ENCODE data around the gene ADIPOQ. TPM values are rescaled to one million over a fixed set of nuclear protein-coding genes. Genes with fewer than 3 reads are reported as not detected.
"Not testable (repeated sequence)": the region's sequence is repeated elsewhere in the genome, so short reads cannot be mapped to it uniquely, and the experiment has no call there.

The ADIPOQ gene
- polyA plus RNA-seq (2013, experiment 1 of 2): not detected
- not detected for polyA plus RNA-seq (2013, experiment 2 of 2)

GRCh38 chr3:186842426-186843038 lies at the start of gene ADIPOQ:
TSS of gene ADIPOQ (plus strand) at chr3:186842710. CDS start at chr3:186853059, 10,349 bp downstream.
- H2BK15ac ChIP-seq (replicated peaks; ENCODE audit: low read depth): no peak within 1 kb of the TSS
- H3K79me2 ChIP-seq (ENCODE audit: control insufficient read depth, insufficient read depth, low read length): no peaks in the 10 kb centered on the region
- no peak for DNase-seq
- no peak within 1 kb of the TSS for H3K4me3 ChIP-seq (ENCODE audit: low read length)
- no peak within 1 kb of the TSS for H4K5ac ChIP-seq (ENCODE audit: low read length)
- no peak within 1 kb of the TSS for H3K56ac ChIP-seq (ENCODE audit: low read length)
- no peak within 1 kb of the TSS for H4K8ac ChIP-seq (ENCODE audit: low read depth, low read length)
- H3K23ac ChIP-seq (ENCODE audit: low read length): no peak within 1 kb of the TSS
- no CpG with 5 or more reads among the region's 7 CpGs for WGBS (ENCODE audit: extremely low coverage, insufficient coverage, low lambda C conversion rate)
- no peak within 1 kb of the TSS for H3K27ac ChIP-seq (ENCODE audit: low read depth, low read length)
- no peak within 1 kb of the TSS for H3K4me2 ChIP-seq (ENCODE audit: low read length)
- H3K79me1 ChIP-seq (ENCODE audit: low read length): no peaks in the 10 kb centered on the region
- H2BK120ac ChIP-seq (ENCODE audit: low read depth, low read length): no peak within 1 kb of the TSS
- H2BK5ac ChIP-seq (ENCODE audit: low read length): no peak within 1 kb of the TSS
- H3K4ac ChIP-seq (ENCODE audit: low read depth, low read length): no peak within 1 kb of the TSS
- H3K9ac ChIP-seq (ENCODE audit: low read length): no peak within 1 kb of the TSS
- peaks cover 2% of the 10 kb centered on the region for H3K27me3 ChIP-seq (ENCODE audit: insufficient read depth, low read length, poor library complexity)
- H3K4me1 ChIP-seq (ENCODE audit: control insufficient read depth, low read depth, low read length): no peaks in the 10 kb centered on the region
- H2AK5ac ChIP-seq (ENCODE audit: low read length): no peak within 1 kb of the TSS
- no peaks in the 10 kb centered on the region for H3K36me3 ChIP-seq (ENCODE audit: control insufficient read depth, insufficient read depth, low read length)
- H3K18ac ChIP-seq (ENCODE audit: low read length): no peak within 1 kb of the TSS

- H2BK120ac ChIP-seq (ENCODE audit: low read depth, low read length): no peak overlapping the region
- no peak for DNase-seq
- no peak overlapping the region for H4K5ac ChIP-seq (ENCODE audit: low read length)
- no peak overlapping the region for H3K4ac ChIP-seq (ENCODE audit: low read depth, low read length)
- no peak overlapping the region for H3K9ac ChIP-seq (ENCODE audit: low read length)
- H3K79me2 ChIP-seq (ENCODE audit: control insufficient read depth, insufficient read depth, low read length): no peaks in the 10 kb centered on the region
- no peak overlapping the region for H3K27ac ChIP-seq (ENCODE audit: low read depth, low read length)
- peaks cover 4% of the 10 kb centered on the region for H3K36me3 ChIP-seq (ENCODE audit: control insufficient read depth, insufficient read depth, low read length)
- no peak overlapping the region for H4K8ac ChIP-seq (ENCODE audit: low read depth, low read length)
- H2AK5ac ChIP-seq (ENCODE audit: low read length): no peak overlapping the region
- no peak overlapping the region for H2BK5ac ChIP-seq (ENCODE audit: low read length)
- no CpG with 5 or more reads among the region's 3 CpGs for WGBS (ENCODE audit: extremely low coverage, insufficient coverage, low lambda C conversion rate)
- no peak overlapping the region for H3K56ac ChIP-seq (ENCODE audit: low read length)
- H2BK15ac ChIP-seq (replicated peaks; ENCODE audit: low read depth): no peak overlapping the region
- H3K4me3 ChIP-seq (ENCODE audit: low read length): no peak overlapping the region
- no peak overlapping the region for H3K23ac ChIP-seq (ENCODE audit: low read length)
- no peaks in the 10 kb centered on the region for H3K4me1 ChIP-seq (ENCODE audit: control insufficient read depth, low read depth, low read length)
- H3K27me3 ChIP-seq (ENCODE audit: insufficient read depth, low read length, poor library complexity): no peaks in the 10 kb centered on the region
- H3K18ac ChIP-seq (ENCODE audit: low read length): no peak overlapping the region
- no peaks in the 10 kb centered on the region for H3K79me1 ChIP-seq (ENCODE audit: low read length)
- no peak overlapping the region for H3K4me2 ChIP-seq (ENCODE audit: low read length)
Measured at GRCh38 chr3:186798239-186798874, 44.2 kb upstream of the ADIPOQ start.

- Histone ChIP-seq H3K36me3 (ENCODE audit: control insufficient read depth, insufficient read depth, low read length) (peaks cover 2% of the 10 kb centered on the region), H3K79me1 (ENCODE audit: low read length) (peaks cover 2% of the 10 kb centered on the region), H2BK5ac (ENCODE audit: low read length) (no peak overlapping the region), H3K79me2 (ENCODE audit: control insufficient read depth, insufficient read depth, low read length) (peaks cover 5% of the 10 kb centered on the region), H3K9ac (ENCODE audit: low read length) (no peak overlapping the region), H3K56ac (ENCODE audit: low read length) (no peak overlapping the region), H3K18ac (ENCODE audit: low read length) (no peak overlapping the region), H3K23ac (ENCODE audit: low read length) (no peak overlapping the region), H3K27me3 (ENCODE audit: insufficient read depth, low read length, poor library complexity) (no peaks in the 10 kb centered on the region), H4K8ac (ENCODE audit: low read depth, low read length) (no peak overlapping the region), H4K5ac (ENCODE audit: low read length) (no peak overlapping the region), H3K4me1 (ENCODE audit: control insufficient read depth, low read depth, low read length) (no peaks in the 10 kb centered on the region), H2AK5ac (ENCODE audit: low read length) (no peak overlapping the region), H2BK120ac (ENCODE audit: low read depth, low read length) (no peak overlapping the region), H3K4ac (ENCODE audit: low read depth, low read length) (no peak overlapping the region), H3K27ac (ENCODE audit: low read depth, low read length) (no peak overlapping the region), H2BK15ac (replicated peaks; ENCODE audit: low read depth) (no peak overlapping the region), H3K4me3 (ENCODE audit: low read length) (no peak overlapping the region), H3K4me2 (ENCODE audit: low read length) (no peak overlapping the region)
- WGBS (ENCODE audit: extremely low coverage, insufficient coverage, low lambda C conversion rate): no CpG with 5 or more reads among the region's 1 CpG
- DNase-seq: no peak
Measured at GRCh38 chr3:186800285-186800684, 42.2 kb upstream of the ADIPOQ start.

- peaks cover 2% of the 10 kb centered on the region for H3K36me3 ChIP-seq (ENCODE audit: control insufficient read depth, insufficient read depth, low read length)
- peaks cover 9% of the 10 kb centered on the region for H3K79me2 ChIP-seq (ENCODE audit: control insufficient read depth, insufficient read depth, low read length)
- no peak overlapping the region for H3K9ac ChIP-seq (ENCODE audit: low read length)
- no peak overlapping the region for H3K27ac ChIP-seq (ENCODE audit: low read depth, low read length)
- H3K27me3 ChIP-seq (ENCODE audit: insufficient read depth, low read length, poor library complexity): no peaks in the 10 kb centered on the region
- H4K8ac ChIP-seq (ENCODE audit: low read depth, low read length): no peak overlapping the region
- H2BK5ac ChIP-seq (ENCODE audit: low read length): no peak overlapping the region
- H2BK120ac ChIP-seq (ENCODE audit: low read depth, low read length): no peak overlapping the region
- H4K5ac ChIP-seq (ENCODE audit: low read length): no peak overlapping the region
- H2AK5ac ChIP-seq (ENCODE audit: low read length): no peak overlapping the region
- no peak overlapping the region for H3K4ac ChIP-seq (ENCODE audit: low read depth, low read length)
- H3K4me2 ChIP-seq (ENCODE audit: low read length): no peak overlapping the region
- no peak overlapping the region for H3K23ac ChIP-seq (ENCODE audit: low read length)
- DNase-seq: no peak
- no peak overlapping the region for H2BK15ac ChIP-seq (replicated peaks; ENCODE audit: low read depth)
- peaks cover 3% of the 10 kb centered on the region for H3K4me1 ChIP-seq (ENCODE audit: control insufficient read depth, low read depth, low read length)
- no peak overlapping the region for H3K18ac ChIP-seq (ENCODE audit: low read length)
- H3K79me1 ChIP-seq (ENCODE audit: low read length): peaks cover 2% of the 10 kb centered on the region
- WGBS (ENCODE audit: extremely low coverage, insufficient coverage, low lambda C conversion rate): no CpG with 5 or more reads among the region's 3 CpGs
- no peak overlapping the region for H3K4me3 ChIP-seq (ENCODE audit: low read length)
- H3K56ac ChIP-seq (ENCODE audit: low read length): no peak overlapping the region
Measured at GRCh38 chr3:186802701-186803100, 39.8 kb upstream of the ADIPOQ start.

GRCh38 chr3:186803447-186803846 lies 39.1 kb upstream of the ADIPOQ start:
- no CpG with 5 or more reads among the region's 4 CpGs for whole genome bisulfite sequencing (ENCODE audit: extremely low coverage, insufficient coverage, low lambda C conversion rate)
- not testable (repeated sequence) for H3K9ac ChIP-seq (ENCODE audit: low read length); H3K4me2 ChIP-seq (ENCODE audit: low read length); H3K18ac ChIP-seq (ENCODE audit: low read length); H3K36me3 ChIP-seq (ENCODE audit: control insufficient read depth, insufficient read depth, low read length); H4K5ac ChIP-seq (ENCODE audit: low read length); H4K8ac ChIP-seq (ENCODE audit: low read depth, low read length); H3K27ac ChIP-seq (ENCODE audit: low read depth, low read length); H3K27me3 ChIP-seq (ENCODE audit: insufficient read depth, low read length, poor library complexity); H3K4me1 ChIP-seq (ENCODE audit: control insufficient read depth, low read depth, low read length); H2BK5ac ChIP-seq (ENCODE audit: low read length); H2BK15ac ChIP-seq (replicated peaks; ENCODE audit: low read depth); DNase-seq; H3K79me1 ChIP-seq (ENCODE audit: low read length); H2BK120ac ChIP-seq (ENCODE audit: low read depth, low read length); H3K23ac ChIP-seq (ENCODE audit: low read length); H3K4me3 ChIP-seq (ENCODE audit: low read length); H3K4ac ChIP-seq (ENCODE audit: low read depth, low read length); H2AK5ac ChIP-seq (ENCODE audit: low read length); H3K79me2 ChIP-seq (ENCODE audit: control insufficient read depth, insufficient read depth, low read length); H3K56ac ChIP-seq (ENCODE audit: low read length)

Data from mesendoderm (in vitro differentiated cells).